Renal cortex interstitium (tissue), 11 donors: ENCODE results near the gene OGG1. TPM values are rescaled to one million over a fixed set of nuclear protein-coding genes. Genes with fewer than 3 reads are reported as not detected.

Experiments
- DNase-seq, 11 donors: peaks; one replicate each; pipeline ENCODE4 v3.0.0-alpha.2; 2013; ENCODE audit warnings: low read depth in 9 of 11, low spot score in 4 of 11; ENCODE audit errors: extremely low read depth in 1 of 11
- polyA plus RNA-seq, 3 donors: library from polyadenylated mRNA; unstranded; fragments of 120-200 nt; gene quantifications; one replicate each; pipeline ENCODE4 v1.2.1, GENCODE V29; 2013; ENCODE audit not compliant: insufficient read length in 3 of 3

Gene OGG1
- polyA plus RNA-seq, 3 donors: 57.5 to 77.5 (median 59.4) TPM

DNA sequence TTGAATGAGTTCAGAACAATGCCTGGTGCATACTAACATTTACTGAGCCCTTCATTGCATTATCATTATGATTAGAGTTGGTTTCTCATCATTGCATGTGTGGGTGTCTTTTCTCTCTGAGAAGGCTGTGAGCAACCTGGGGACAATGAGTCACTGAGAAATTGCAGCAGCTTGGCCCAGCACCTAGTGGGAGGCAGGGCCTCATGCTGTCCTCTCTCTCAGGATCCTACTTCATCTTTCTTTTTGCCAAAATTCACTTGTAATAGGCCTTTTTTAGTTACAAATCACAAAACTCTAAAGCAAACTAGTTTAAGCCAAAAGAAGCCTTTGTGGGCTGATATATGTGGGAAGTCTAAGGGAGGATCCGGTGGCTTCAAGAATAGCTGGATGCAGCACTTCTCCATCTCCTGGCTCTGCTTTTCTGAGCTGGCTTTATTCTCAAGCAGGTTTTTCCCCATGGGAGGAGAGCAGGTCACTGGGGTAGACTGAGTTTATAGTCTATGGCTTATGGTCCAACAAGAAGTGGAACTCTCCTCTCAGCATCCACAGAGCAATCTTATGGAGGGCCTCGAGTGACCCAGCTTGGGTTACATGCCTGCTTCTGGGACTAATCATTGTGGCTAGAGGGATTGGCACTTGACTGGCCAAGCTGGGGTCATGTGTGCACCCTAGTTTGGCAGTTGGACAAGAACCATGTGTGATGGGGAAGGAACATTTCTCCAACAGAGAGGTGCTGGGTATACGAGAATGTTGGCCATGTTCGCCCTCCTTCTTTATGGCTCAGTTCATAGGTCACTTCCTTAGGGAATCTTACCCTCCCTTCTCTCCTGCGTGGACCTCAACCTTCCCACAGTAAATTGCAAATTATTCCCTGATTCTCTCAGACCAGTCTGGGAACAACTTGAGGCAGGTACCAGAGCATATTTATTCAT lies 28.7 kb downstream of the OGG1 start:
- DNase-seq: no peak

DNA sequence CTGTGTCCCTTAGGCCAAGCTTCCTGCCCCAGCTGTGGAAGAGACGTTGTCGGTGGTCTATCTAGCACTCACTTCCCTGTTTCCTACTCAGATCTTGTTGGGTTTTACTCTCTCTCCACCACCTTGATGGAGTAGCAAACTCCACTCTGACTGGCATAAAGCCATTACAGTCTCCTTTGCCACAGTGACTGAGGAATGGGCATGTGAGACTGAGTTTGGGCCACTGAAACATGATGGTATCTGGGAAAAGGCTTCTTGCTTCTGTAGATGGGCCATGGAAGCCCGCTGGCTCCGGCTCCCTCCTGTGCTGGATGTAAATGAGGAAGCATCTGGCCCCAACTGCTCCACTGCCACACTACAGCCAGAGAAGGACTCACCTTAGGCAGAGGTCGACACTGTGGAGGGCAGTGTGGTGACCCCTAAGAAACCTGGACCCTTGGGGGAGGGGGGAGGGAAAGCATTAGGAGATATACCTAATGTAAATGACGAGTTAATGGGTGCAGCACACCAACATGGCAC lies 29.4 kb downstream of the OGG1 start:
- no peak for DNase-seq

DNA sequence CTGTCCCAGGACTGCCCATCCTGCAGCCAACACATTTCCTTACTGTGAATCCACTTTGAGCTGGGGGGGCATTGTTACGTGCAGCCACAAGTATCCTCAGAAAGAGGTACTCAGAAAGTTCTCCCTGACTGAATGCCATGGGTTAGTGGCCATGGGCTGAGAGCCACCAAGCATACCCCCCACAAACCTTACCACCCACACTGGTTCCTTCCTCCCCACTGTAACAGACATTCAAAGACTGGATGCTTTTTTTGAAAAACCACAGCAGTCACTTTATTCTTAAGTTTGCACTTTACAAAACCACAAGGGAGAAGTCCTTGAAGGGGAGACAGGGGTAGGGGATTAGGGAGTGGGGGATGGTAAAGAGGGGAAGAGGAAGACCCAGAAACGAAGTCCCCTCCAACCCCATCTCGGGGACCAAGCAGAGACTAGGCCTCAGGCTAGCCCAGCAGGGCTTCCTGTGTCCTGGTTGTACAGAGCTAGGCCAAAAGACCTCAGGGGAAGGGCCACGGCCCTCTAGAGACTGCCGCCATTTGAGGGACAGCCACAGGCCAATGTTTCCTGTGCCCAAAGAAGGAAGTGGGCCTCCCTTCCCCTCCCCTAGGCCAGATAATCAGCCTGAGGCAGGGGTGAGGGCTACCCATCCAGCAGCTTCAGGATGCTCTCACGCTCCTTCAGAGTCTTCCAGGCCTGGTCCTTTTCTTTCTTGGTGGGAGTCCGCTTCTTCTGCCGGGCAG lies 30.1 kb downstream of the OGG1 start:
- no peak for DNase-seq

DNA sequence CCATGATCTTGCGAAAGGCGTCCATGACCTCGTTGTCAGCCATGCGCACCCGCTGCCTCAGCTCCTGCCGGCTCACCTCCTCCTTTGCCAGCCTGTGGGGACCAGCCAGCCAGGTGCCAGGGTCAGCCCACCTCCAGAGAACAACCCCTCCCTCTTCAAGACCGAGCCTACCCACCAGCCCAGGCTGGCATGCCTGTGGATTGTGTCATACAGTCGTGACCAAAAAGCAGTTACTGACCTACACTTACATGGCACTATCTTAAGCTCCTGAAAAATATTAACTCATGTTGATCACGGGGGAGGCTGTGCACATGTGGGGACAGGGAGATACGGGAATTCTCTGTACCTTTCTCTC lies 30.7 kb downstream of the OGG1 start:
- DNase-seq: no peak

DNA sequence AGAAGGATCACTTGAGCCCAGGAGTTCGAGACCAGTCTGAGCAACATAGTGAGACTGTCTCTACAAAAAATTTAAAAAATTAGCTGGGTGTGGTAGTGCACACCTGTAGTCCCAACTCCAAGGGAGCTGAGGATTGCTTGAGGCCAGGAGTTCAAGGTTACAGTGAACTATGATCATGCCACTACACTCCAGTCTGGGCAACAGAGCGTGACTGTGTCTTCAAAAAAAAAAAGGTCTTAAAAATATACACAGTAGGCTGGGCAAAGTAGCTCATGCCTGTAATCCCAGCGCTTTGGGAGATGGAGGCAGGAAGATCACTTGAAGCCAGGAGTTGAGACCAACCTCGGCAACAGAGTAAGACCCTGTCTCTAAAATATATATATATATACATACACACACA lies 31.2 kb downstream of the OGG1 start:
- no peak for DNase-seq

DNA sequence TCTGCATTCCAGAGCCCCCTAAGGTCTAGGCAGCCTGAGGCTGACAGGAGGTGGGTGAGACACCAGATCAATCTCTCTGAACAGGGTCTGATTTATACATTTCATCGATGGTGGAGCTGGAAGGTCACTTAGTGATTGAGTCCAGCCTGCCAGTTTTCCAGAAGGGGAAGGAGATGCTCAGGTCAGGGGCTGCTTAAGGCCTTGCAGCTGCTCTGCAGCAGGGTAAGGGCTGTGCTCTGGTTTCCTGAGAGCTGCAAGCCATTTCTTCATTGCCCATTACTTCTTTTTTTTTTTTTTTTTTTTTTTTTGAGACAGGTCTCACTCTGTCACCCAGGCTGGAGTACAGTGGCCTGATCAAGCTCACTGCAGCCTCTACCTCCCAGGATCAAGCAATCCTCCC lies 31.8 kb downstream of the OGG1 start:
- no peak for DNase-seq

DNA sequence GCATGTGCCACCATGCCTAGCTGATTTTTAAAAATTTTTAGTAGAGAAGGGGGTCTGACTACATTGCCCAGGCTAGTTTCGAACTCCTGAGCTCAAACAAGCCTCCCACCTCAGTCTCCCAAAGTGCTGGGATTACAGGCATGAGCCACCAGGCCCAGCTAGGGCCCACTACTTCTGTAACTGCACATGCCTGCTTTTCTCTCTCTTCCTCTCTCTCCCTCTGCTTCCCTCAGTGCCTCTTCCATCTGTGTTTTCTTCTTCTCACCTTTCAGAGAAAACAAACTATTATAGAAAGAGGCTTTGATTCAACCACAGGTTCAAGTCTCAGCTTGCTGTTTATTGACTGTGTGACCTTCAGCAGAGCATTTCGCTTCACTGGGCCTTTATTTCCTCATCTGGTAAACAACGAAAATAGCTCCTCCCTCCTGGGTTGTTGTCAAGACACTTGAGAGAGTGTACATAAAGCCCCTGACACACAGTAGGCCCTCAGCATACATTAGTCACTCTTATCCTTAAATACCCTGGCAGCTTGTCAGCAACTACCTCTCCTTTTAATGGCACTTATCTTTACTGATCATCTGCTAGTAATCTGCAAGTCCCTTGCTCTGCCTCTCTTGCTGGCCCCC lies 32.3 kb downstream of the OGG1 start:
- no peak for DNase-seq

DNA sequence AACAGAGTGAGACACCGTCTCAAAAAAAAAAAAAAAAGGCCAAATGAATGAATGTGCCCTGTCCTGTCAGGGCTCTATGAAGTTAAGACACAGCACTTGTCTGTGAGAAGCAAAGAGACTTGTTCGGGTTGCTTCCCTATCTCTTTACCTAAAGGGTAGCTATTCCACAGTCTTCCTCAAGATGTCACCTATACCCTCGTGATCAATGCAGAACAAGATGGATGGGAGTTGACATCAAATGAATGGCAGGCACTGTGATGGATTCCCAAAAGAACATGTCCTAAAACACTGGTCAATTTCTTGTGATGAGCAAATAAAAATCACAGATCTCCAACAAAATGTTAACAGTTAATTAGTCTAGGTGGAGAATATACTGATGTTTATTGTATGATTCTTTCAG lies 33.0 kb downstream of the OGG1 start:
- no peak for DNase-seq

DNA sequence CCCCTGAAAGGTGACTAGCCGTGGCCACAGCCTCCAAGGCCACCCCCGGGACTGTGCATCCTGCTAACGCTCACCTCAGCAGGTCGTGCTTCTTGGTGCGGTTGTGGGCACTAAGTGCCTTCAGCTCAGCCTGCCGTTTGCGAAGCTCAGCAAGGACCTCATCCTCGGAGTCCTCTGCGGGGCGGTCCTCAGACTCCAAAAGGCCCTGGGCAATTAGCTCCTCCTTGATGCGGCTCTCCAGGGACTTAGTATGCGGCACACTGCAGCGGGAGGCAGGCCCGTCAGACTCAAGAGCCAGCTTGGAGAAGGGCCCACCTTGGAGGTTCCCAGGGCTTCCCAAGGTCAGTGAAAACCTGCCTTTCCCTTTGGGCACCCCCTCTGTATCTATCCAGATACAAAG lies 34.2 kb downstream of the OGG1 start:
- no peak for DNase-seq

DNA sequence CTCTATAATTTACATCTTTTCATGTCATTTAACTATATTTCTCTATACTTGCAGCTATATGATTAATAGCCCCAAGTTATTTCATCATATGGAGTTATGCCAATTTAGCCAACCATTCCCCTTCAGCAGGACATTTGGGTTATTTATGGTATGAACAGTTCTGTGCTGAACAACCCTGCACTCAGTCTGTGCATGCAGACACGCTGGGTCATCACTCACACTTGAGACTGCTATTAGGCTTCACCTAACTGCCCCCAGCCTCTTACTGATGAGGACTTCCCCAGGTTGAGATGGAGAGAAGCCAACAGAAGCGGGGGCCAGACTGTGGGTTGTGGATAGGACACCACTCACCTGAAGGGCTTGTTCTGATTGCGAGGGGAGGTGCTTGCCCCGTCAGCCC lies 35.2 kb downstream of the OGG1 start:
- no peak for DNase-seq

DNA sequence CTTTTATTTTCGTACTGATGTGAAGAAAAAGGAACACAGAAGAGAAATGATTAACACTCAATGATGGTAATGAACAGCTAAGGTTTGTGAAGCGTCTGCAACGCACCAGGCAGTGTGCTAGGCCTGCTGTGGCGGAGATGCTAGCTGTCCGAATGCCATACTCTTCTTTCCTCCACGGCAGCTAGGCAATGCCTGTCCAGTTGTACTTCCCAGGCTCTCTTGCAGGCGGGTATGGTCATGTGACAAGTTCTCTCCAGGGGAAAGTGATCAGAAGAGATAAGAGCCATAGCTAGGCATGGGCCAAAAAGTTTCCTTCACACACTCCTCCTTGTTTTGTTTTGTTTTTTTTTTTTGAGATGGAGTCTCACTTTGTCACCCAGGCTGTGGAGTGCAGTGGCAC lies 35.9 kb downstream of the OGG1 start:
- DNase-seq: no peak

DNA sequence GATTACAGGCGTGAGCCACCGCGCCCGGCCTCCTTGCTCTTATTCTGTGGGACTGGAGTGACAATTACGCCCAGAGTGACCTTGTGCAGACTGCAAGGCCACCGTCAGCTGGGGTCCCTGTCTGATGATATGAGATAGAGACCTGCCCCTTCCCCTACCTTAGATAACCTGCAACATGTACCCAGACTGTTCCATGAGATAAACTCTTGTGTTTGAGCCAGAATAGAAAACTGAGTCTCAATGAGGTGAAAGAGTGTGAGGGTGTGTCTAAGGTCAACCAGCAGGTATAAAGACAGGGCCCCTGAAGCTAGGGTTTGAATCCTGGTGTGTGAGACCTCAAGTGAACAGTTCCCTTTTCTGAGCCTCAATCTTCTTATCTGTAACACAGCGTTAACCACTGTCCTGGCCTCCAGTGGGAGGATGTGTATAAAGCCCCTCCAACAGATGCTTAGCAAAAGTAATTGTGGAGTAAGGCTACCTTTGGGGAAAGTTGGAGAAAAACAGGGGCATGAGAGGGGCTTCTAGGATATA lies 36.5 kb downstream of the OGG1 start:
- DNase-seq: no peak

DNA sequence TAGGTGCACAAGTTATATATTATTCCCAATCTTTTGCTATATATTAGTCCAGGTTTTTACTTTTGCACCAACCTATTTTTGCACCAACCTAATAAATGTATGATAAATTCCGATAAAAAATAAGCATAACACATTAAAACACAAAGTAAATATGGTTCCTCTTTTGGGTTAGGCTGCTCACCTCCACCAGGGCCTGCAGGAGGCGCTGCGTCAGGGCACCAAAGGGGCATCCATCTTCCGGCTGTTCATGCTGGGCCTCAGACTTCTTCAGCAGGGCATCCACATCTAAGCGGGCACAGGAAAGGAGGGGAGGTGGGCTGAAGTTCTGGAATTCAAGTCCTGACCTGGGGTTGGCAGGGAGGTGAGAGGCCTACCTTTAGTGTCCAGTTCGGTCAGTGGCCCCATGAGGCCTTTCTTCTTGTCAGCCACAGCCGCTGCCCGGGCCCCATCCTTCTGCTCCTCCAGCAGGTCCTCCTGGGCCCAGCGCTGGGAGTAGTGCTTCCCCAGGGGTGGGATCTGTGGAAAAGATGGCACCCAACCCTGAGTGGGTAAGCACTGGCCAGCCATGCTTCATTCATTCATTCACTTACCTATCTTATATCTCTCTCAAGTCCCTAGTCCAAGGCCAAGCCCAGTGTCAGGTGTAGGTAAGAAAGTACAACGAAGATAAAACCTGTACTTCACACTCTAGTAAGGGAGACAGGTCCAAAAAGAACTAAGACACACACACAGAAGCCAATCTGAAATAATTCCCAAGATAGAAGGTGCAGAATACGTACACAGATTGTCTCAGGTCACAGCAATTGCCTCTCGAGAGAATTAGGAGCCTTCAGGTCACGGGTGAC lies 37.3 kb downstream of the OGG1 start:
- DNase-seq: no peak

DNA sequence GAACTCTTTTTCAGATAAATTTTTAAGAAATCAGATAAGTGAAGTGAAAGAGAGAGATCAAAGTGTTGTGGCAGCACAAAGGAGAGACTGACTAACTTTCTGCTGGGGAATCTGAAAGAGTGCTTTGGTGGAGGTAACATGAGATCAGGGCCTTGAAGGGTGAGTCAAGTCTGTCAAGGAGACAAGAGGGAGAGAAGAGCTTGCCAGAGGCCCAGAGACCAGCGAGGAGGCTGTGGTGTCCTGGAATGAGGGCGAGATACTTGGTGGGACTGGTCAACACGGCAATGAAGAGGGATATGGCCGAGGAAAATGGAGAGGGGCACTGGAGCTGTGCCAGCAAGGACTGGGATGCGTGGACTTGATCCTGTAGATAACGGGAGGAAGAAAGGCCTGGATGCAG lies 38.0 kb downstream of the OGG1 start:
- no peak for DNase-seq

DNA sequence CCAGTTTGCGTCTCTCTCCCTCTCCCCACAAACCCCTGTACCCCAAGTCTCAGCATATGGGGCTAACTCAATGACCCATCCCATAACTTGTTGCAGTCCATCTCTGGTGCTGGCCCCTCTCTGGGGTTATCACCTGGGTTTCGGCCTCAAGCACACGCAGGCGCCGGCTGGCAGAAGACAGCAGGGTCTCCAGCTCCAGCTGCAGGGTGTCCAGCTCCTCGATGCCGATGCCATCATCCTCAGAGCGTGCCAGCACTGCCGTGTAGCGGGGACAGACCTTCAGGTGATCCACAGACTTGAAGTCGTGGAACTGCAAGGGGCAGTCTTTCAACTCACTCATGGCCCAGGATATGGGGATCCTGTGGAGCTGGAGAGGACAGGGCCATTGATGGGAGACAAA lies 41.4 kb downstream of the OGG1 start:
- no peak for DNase-seq

DNA sequence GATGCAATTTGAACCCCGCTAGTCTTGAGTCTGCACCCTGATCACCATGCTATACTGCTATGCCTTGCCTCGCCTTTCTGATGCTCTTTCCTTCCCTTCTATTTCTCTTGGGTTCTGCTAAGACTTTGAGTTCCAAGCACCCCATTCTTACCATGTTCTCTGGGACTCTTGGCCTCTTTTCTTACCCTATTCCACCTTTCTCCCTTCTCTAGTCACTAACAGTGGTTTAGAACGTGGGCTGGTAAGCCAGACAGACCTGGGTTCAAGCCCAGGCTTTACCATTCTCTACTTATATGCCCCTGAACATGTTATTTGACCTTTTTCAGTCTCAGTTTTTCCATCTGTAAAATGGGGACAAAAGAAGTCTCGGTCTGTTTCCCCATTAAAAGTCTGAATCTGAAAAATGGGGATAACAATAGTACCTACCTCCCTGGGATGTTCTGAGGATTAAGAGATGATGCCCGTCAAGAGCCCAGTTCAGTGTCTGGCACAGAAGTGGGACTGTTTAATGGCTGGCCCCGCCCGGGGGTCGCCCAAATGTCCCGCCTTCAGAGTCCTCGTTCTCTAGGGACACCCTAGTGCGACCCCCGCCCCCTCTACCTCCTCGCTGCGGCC lies 42.1 kb downstream of the OGG1 start:
- no peak for DNase-seq

DNA sequence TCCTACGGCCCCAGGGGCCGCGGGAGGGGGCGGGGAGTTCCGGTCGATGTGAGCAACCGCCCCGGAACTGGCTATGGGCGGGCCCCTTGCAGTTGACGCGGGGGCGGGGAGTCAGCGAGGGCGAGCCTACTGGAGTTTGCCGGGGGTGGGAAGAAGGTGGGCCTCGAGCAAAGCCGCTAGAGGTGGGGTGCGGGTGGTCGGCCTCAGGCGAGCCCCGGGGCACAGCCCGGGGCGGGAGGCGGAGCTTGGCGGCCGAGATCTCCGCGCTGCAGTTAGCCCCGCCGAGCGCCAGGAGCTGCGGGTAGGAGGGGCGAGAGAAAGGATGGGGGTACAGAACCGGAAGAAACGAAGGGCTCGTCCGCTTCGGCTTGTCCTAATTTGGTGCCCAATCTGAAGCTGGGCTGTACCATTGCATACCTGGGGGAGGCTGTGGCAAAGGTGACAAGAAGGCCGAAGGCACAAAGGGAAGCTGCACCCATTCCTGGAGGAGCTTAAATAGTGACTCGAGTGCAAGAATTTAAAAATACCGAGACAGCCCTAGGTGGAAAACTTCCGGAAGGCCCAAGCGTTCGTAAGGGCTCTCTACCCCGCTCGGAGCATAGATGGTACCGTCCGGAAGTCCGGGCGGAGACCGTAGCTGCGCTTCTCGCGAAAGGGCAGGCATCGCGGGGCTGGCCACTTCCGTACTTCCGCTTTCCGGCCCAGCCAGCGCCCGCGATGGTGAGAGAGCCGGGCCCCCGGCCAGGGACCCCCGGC lies 42.8 kb downstream of the OGG1 start, which contains the start of the genes ARPC4 and TADA3:
ARPC4 (plus strand) TSS at position 678 of the 756 bp plus-strand sequence; CDS start at position 718, 40 bp downstream.
TADA3 (minus strand) TSS at position 69 of the 756 bp plus-strand sequence. CDS start 1,007 bp downstream, outside the sequence.
- DNase-seq: peak; percentile 88 to 99 (median 92)
